T-helper 2 cell treated with Interferon-gamma antibody and Interleukin-4, amounts not matched to agents 100 ng/mL and 5 ng/mL, for 36 hours (primary cell): Measurements from ENCODE around the gene ADAMTS12. TPM values are rescaled to one million over a fixed set of nuclear protein-coding genes. Genes with fewer than 3 reads are reported as not detected.
"Not testable (repeated sequence)": the region's sequence is repeated elsewhere in the genome, so short reads cannot be mapped to it uniquely, and the experiment has no call there.

ENCODE experiments used
- intact Hi-C: fragments of 100-400 bp; cut with micrococcal nuclease; formaldehyde crosslinking; loops from one replicate; pipeline ENCODE4 v1.15.1; 2023
- total RNA-seq: library from RNA; stranded (reverse); gene quantifications from 2 replicates; pipeline ENCODE4 v1.2.3, GENCODE V29; 2022

The ADAMTS12 gene
- not detected in 2 replicates for total RNA-seq

GRCh38 chr5:33891788-33892619 is at the start of gene ADAMTS12:
TSS of gene ADAMTS12 (minus strand) at chr5:33891990. CDS start at chr5:33891856, 134 bp downstream.
- intact Hi-C loops, result no loop called here

GRCh38 chr5:33941090-33941489 is 49.3 kb upstream of the ADAMTS12 start:
- intact Hi-C loops, result no loop called here

- intact Hi-C loops, result loop anchor here (5.0 to 10.0 kb wide), 3 partner anchors 85 to 1227 kb away; partner anchors contain the start of gene NPR3
Measured at GRCh38 chr5:33939556-33940262, 47.9 kb upstream of the ADAMTS12 start.

- intact Hi-C loops, result loop anchor here (5.0 to 10.0 kb wide), 3 partner anchors 84 to 1227 kb away; partner anchors contain the start of gene NPR3
Measured at GRCh38 chr5:33938881-33939280, 47.1 kb upstream of the ADAMTS12 start.

- intact Hi-C loops, result loop anchor here (5.0 to 10.0 kb wide), 3 partner anchors 84 to 1226 kb away; partner anchors contain the start of gene NPR3
Measured at GRCh38 chr5:33938507-33938796, 46.7 kb upstream of the ADAMTS12 start.

GRCh38 chr5:33937707-33938506 is 46.1 kb upstream of the ADAMTS12 start:
- intact Hi-C loops, result loop anchor here (5.0 to 10.0 kb wide), 3 partner anchors 83 to 1226 kb away; partner anchors contain the start of gene NPR3

- intact Hi-C loops, result loop anchor here (5.0 to 10.0 kb wide), 3 partner anchors 82 to 1225 kb away; partner anchors contain the start of gene NPR3
Measured at GRCh38 chr5:33937017-33937706, 45.4 kb upstream of the ADAMTS12 start.

GRCh38 chr5:33936381-33937016 is 44.7 kb upstream of the ADAMTS12 start, which contains the start of gene RXFP3:
TSS of gene RXFP3 (plus strand) at chr5:33936386. CDS start at chr5:33936741, 355 bp downstream.
- intact Hi-C loops, result loop anchor here (5.0 to 10.0 kb wide), 3 partner anchors 82 to 1224 kb away; partner anchors contain the start of gene NPR3

GRCh38 chr5:33936004-33936380 is 44.2 kb upstream of the ADAMTS12 start:
- intact Hi-C loops, result loop anchor here (5.0 to 10.0 kb wide), 3 partner anchors 81 to 1224 kb away; partner anchors contain the start of gene NPR3

GRCh38 chr5:33934176-33934575 is 42.4 kb upstream of the ADAMTS12 start:
- intact Hi-C loops, result loop anchor here (1.0 to 10.0 kb wide), 5 partner anchors 79 to 498 kb away; partner anchors contain the start of gene TARS1

- intact Hi-C loops, result loop anchor here (1.0 to 10.0 kb wide), 5 partner anchors 79 to 497 kb away; partner anchors contain the start of gene TARS1
Measured at GRCh38 chr5:33933723-33934169, 42.0 kb upstream of the ADAMTS12 start.

GRCh38 chr5:33931136-33931535 is 39.3 kb upstream of the ADAMTS12 start:
- intact Hi-C loops, result loop anchor here (10.0 kb wide), 2 partner anchors 76 to 186 kb away; no protein-coding TSS in a partner anchor

GRCh38 chr5:33929925-33930690 is 38.3 kb upstream of the ADAMTS12 start:
- intact Hi-C loops, result loop anchor here (10.0 kb wide), 2 partner anchors 75 to 185 kb away; no protein-coding TSS in a partner anchor

- intact Hi-C loops, result no loop called here
Measured at GRCh38 chr5:33928283-33928682, 36.5 kb upstream of the ADAMTS12 start.

- intact Hi-C loops, result no loop called here
Measured at GRCh38 chr5:33927685-33928084, 35.9 kb upstream of the ADAMTS12 start.

GRCh38 chr5:33925278-33925677 is 33.5 kb upstream of the ADAMTS12 start:
- intact Hi-C loops, result no loop called here

- intact Hi-C loops, result no loop called here
Measured at GRCh38 chr5:33921002-33921401, 29.2 kb upstream of the ADAMTS12 start.

- intact Hi-C loops, result not testable (repeated sequence)
Measured at GRCh38 chr5:33914844-33915243, 23.1 kb upstream of the ADAMTS12 start.

GRCh38 chr5:33906248-33906647 is 14.5 kb upstream of the ADAMTS12 start:
- intact Hi-C loops, result not testable (repeated sequence)
